Endodermal cell (in vitro differentiated cells): ENCODE measurements around the gene ZNF189. TPM values are rescaled to one million over a fixed set of nuclear protein-coding genes. Genes with fewer than 3 reads are reported as not detected.

ENCODE experiments used
- DNase-seq: peaks from one replicate; pipeline ENCODE4 v3.0.0-alpha.2; 2017
- H3K27ac ChIP-seq: 2 replicates; pipeline ENCODE4 v1.5.1; 2013; ENCODE audit warnings: mild to moderate bottlenecking, low read depth, low read length, moderate library complexity
- H3K27me3 ChIP-seq: 2 replicates; pipeline ENCODE4 v1.6.1; 2013; ENCODE audit warnings: mild to moderate bottlenecking, low read length, moderate library complexity; ENCODE audit not compliant: insufficient read depth, control insufficient read depth, poor library complexity, severe bottlenecking
- H3K36me3 ChIP-seq: 2 replicates; pipeline ENCODE4 v1.7.0; 2013; ENCODE audit warnings: mild to moderate bottlenecking, low read length, moderate library complexity; ENCODE audit not compliant: control insufficient read depth, insufficient read depth
- H3K4me1 ChIP-seq: one replicate; pipeline ENCODE4 v1.7.0; 2013; ENCODE audit warnings: low read length; ENCODE audit not compliant: control insufficient read depth, insufficient read depth
- H3K4me3 ChIP-seq: 2 replicates; pipeline ENCODE4 v1.5.1; 2013; ENCODE audit warnings: mild to moderate bottlenecking, low read length, moderate library complexity
- H3K9ac ChIP-seq: 2 replicates; pipeline ENCODE4 v1.6.1; 2013; ENCODE audit warnings: mild to moderate bottlenecking, low read length, moderate library complexity; ENCODE audit not compliant: poor library complexity, severe bottlenecking; ENCODE audit errors: extremely low read depth
- H3K9me3 ChIP-seq: 2 replicates; pipeline ENCODE4 v1.6.1; 2013; ENCODE audit warnings: mild to moderate bottlenecking, low read length, moderate library complexity; ENCODE audit not compliant: control insufficient read depth
- H3K27ac Mint-ChIP-seq: 2 replicates; pipeline ENCODE4 v1.8.0; 2020; ENCODE audit warnings: mixed read lengths
- H3K27me3 Mint-ChIP-seq: 2 replicates; pipeline ENCODE4 v1.8.0; 2021; ENCODE audit warnings: mild to moderate bottlenecking, mixed read lengths; ENCODE audit not compliant: insufficient read depth
- H3K36me3 Mint-ChIP-seq: 2 replicates; pipeline ENCODE4 v1.8.0; 2020; ENCODE audit warnings: low read depth, mixed read lengths
- H3K4me1 Mint-ChIP-seq: 2 replicates; pipeline ENCODE4 v1.8.0; 2020; ENCODE audit warnings: mixed read lengths
- H3K4me3 Mint-ChIP-seq: 2 replicates; pipeline ENCODE4 v1.8.0; 2020; ENCODE audit warnings: mild to moderate bottlenecking, moderate library complexity, mixed read lengths
- H3K9me3 Mint-ChIP-seq: 2 replicates; pipeline ENCODE4 v1.8.0; 2020; ENCODE audit warnings: mild to moderate bottlenecking, mixed read lengths
- WGBS, 2 experiments: methylation state at CpG; one replicate each; pipeline versions ENCODE4 v1.1.5 to v1.1.7; 2013; ENCODE audit warnings: missing lambda C conversion rate in 2 of 2, mixed read lengths in 1 of 2; ENCODE audit not compliant: insufficient coverage in 1 of 2, insufficient read length in 1 of 2; 5-methylcytosine and 5-hydroxymethylcytosine counted together
- total RNA-seq, 2 donors: library from RNA; stranded (reverse); fragmentation: NEBNext Ultra II Directional in 1 of 2; extraction: Animal tissue kit (Norgen Biotek cat#: 25700) in 1 of 2; gene quantifications; 2 replicates in 1 of 2; 3 replicates in 1 of 2; pipeline ENCODE4 v1.2.1, GENCODE V29; 2021
- TF ChIP-seq, protein P1 (sequence below): fragments of 200-600 bp; sonication (generic); conservative IDR thresholded peaks from 2 replicates; pipeline ENCODE4 v1.5.0; 2021; ENCODE audit warnings: antibody characterized with exemption, mild to moderate bottlenecking

Gene ZNF189
- total RNA-seq, 2 donors from 2014 or later, result 16.0 to 20.5 TPM

GRCh38 chr9:101371813-101372212 is 26.8 kb upstream of the ZNF189 start:
- no peak overlapping the region for H3K4me3 Mint-ChIP-seq
- H3K27me3 Mint-ChIP-seq, result no peaks in the 10 kb centered on the region
- WGBS, 2 experiments, result 88% methylated on average over 3 of the region's 3 CpGs; no CpG with 5 or more reads in 1 of the 2 experiments
- H3K27me3 ChIP-seq, result no peaks in the 10 kb centered on the region
- no peak for DNase-seq
- H3K4me3 ChIP-seq, result no peak overlapping the region
- H3K36me3 ChIP-seq, result no peaks in the 10 kb centered on the region
- H3K4me1 ChIP-seq, result no peaks in the 10 kb centered on the region
- no peaks in the 10 kb centered on the region for H3K36me3 Mint-ChIP-seq
- H3K9me3 ChIP-seq, result no peaks in the 10 kb centered on the region
- TF ChIP-seq, protein P1, sequence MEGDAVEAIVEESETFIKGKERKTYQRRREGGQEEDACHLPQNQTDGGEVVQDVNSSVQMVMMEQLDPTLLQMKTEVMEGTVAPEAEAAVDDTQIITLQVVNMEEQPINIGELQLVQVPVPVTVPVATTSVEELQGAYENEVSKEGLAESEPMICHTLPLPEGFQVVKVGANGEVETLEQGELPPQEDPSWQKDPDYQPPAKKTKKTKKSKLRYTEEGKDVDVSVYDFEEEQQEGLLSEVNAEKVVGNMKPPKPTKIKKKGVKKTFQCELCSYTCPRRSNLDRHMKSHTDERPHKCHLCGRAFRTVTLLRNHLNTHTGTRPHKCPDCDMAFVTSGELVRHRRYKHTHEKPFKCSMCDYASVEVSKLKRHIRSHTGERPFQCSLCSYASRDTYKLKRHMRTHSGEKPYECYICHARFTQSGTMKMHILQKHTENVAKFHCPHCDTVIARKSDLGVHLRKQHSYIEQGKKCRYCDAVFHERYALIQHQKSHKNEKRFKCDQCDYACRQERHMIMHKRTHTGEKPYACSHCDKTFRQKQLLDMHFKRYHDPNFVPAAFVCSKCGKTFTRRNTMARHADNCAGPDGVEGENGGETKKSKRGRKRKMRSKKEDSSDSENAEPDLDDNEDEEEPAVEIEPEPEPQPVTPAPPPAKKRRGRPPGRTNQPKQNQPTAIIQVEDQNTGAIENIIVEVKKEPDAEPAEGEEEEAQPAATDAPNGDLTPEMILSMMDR, result no peak
- no peaks in the 10 kb centered on the region for H3K9me3 Mint-ChIP-seq
- H3K9ac ChIP-seq, result no peak overlapping the region
- no peaks in the 10 kb centered on the region for H3K4me1 Mint-ChIP-seq
- H3K27ac ChIP-seq, result no peak overlapping the region
- no peak overlapping the region for H3K27ac Mint-ChIP-seq

DNA sequence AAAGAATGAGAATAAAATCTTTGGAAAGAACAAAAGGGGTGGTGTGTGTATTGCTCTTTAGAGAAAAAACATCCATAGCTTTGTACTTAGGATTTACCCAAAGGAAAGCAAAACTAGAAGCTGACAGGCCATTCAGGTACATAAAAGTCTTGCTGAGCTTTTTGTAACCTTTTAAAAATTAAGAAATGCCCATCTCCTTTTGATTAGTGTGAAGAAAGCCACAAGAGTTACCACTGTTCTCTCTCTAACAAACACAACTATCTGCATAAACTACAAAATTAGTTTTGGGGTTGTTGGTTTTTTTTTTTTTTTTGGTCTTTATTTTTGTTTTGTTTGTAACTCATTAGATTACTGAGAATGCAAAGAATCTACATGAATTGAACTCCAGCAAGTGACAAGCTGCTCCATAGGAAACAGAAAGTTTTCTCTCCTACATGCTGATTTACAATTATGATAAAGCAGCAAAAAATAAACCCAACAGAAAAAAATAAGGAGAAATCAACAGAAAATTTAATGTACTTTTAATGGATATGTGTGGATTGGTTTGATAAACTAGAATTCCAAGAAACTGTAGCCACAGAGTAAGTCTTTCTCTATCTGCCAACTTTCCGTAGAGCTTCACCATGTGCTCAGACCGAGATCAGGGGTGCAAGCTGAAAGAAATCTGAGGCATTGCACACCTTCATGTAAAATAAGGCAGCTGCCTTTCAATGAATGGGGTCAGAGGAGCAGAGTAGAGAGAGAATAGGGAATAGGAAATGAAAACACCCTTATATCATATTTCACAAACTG is 26.1 kb upstream of the ZNF189 start:
- H3K27me3 Mint-ChIP-seq, result no peaks in the 10 kb centered on the region
- H3K9ac ChIP-seq, result no peak overlapping the region
- DNase-seq, result no peak
- H3K27ac ChIP-seq, result no peak overlapping the region
- H3K9me3 ChIP-seq, result no peaks in the 10 kb centered on the region
- no peak overlapping the region for H3K4me3 Mint-ChIP-seq
- H3K4me3 ChIP-seq, result no peak overlapping the region
- H3K4me1 Mint-ChIP-seq, result no peaks in the 10 kb centered on the region
- no peaks in the 10 kb centered on the region for H3K27me3 ChIP-seq
- no peaks in the 10 kb centered on the region for H3K4me1 ChIP-seq
- TF ChIP-seq, protein P1, result no peak
- WGBS, 2 experiments, result 89% methylated on average over 2 of the region's 2 CpGs; no CpG with 5 or more reads in 1 of the 2 experiments
- H3K27ac Mint-ChIP-seq, result no peak overlapping the region
- H3K36me3 Mint-ChIP-seq, result no peaks in the 10 kb centered on the region
- H3K36me3 ChIP-seq, result no peaks in the 10 kb centered on the region
- H3K9me3 Mint-ChIP-seq, result peaks cover 1% of the 10 kb centered on the region

DNA sequence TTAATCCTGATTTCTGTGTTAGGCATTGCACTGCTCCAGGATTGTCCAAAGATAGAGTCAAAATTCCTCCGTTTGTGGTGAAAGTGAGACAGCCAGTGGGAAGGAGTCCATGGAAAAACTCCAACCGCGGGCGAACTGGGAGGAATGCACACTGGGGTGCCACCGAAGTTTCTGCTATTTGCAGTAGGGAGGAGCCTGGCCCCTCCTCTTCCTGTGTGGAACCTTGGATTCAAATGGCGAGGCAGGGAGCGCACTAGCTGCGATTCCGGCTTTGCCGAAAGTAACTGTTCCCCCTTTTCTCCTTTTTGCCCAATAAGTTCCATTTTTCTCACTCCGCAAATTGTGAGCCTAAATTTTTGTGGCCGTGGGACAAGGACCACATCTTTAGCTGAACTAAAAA is 23.1 kb upstream of the ZNF189 start:
- no peaks in the 10 kb centered on the region for H3K27me3 Mint-ChIP-seq
- no peak overlapping the region for H3K4me3 Mint-ChIP-seq
- Histone ChIP-seq H3K9me3 (no peaks in the 10 kb centered on the region), H3K9ac (no peak overlapping the region), H3K36me3 (no peaks in the 10 kb centered on the region), H3K4me3 (no peak overlapping the region), H3K27ac (no peak overlapping the region), H3K4me1 (no peaks in the 10 kb centered on the region), H3K27me3 (no peaks in the 10 kb centered on the region)
- no peak overlapping the region for H3K27ac Mint-ChIP-seq
- 92 to 94% methylated on average over 11 to 12 of the region's 12 CpGs for WGBS, 2 experiments
- H3K36me3 Mint-ChIP-seq, result peaks cover 2% of the 10 kb centered on the region
- H3K9me3 Mint-ChIP-seq, result peaks cover 17% of the 10 kb centered on the region
- H3K4me1 Mint-ChIP-seq, result no peaks in the 10 kb centered on the region
- DNase-seq, result no peak
- TF ChIP-seq, protein P1, result no peak
